HG03280 (cell line): ENCODE measurements around the gene BRPF1.
"Not testable (repeated sequence)": the region's sequence is repeated elsewhere in the genome, so short reads cannot be mapped to it uniquely, and the experiment has no call there.

ENCODE experiments used
- ATAC-seq: cut with Tn5 transposase; IDR thresholded peaks from one replicate; pipeline ENCODE4 v1.9.1; 2021; ENCODE audit warnings: mild to moderate bottlenecking, moderate library complexity; ENCODE audit not compliant: unreplicated experiment

Gene BRPF1

GRCh38 chr3:9768141-9768775 is 36.7 kb downstream of the BRPF1 start:
- ATAC-seq = no peak

DNA sequence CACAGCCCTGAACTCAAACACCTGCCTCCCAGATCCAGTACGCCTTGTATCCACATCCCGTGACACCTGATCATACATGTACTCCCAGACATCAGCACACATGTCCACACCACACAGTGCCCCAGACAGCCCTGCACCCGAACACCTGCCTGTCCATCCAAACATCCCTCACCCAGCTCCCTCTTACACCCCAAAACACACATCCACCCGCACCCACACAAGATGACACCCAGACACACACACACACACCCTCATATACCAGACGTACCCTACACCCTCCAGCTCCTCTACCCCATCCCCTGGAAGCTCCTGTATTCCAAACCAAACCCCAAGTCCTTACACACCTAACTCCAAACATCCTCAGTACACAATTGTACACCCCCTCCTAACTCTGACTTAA is 37.5 kb downstream of the BRPF1 start:
- no peak for ATAC-seq

DNA sequence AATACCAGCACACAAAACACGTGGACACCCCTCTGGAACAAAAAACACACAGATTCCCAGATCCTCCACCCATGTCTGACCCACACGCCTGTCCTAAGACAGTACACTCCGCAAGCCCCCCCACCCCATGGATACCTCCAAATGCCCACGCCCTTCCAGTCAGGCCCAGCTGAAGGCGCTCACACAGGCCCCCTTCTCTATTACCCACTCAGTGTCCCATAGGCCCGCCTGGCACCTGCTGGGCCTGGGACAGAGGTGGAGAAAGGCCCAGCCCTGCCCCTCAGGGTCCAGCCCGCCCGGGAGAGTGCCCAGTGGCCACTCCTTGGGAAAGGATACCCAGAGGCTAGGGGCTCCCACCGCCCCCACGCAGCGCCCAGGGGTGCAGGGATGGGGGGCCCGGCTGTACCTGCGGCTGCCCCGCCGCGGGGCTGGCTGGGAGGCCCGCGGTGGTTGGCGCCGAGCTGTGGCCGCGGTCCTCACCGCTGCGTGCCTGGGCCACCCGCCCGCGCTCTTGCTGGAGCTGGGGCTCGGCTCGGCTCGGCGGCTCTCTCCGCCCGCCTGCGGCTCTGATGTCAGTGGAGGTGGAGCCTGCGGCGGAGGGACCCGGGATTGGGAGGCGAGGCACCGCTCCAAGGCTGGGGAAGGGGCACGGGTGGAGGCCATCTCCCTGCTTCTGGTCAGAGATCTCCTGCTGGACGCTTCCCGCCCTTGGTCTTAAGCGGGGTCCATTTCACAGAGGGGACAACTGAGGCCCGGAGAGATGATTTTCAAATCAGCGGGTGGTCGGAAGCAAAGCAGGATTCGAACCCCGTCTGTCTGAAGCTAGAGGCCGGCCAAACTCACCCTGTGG is 38.1 kb downstream of the BRPF1 start, which contains the start of gene CAMK1:
TSS of gene CAMK1 (minus strand) at position 522 of the 850 bp plus-strand sequence. CDS start 2,198 bp downstream, outside the sequence.
- peak; percentile 76 for ATAC-seq

- no peak for ATAC-seq
Observed at GRCh38 chr3:9770276-9770812, 38.8 kb downstream of the BRPF1 start.

DNA sequence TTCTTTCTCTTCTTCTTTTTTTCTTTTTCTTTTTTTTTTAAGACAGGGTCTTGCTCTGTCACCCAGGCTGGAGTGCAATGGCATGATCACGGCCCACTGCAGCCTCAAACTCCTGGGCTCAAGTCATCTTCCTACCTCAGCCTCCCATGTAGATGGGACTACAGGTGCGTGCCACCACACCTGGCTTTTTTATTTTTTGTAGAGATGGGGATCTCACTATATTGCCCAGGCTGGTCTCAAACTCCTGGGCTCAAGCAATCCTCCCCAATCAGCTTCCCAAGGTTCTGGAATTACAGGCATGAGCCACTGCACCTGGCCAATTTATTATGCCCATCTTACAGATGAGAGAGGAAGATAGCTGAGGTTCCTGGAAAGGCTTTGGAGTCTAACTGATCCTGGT is 39.5 kb downstream of the BRPF1 start:
- ATAC-seq = not testable (repeated sequence)

DNA sequence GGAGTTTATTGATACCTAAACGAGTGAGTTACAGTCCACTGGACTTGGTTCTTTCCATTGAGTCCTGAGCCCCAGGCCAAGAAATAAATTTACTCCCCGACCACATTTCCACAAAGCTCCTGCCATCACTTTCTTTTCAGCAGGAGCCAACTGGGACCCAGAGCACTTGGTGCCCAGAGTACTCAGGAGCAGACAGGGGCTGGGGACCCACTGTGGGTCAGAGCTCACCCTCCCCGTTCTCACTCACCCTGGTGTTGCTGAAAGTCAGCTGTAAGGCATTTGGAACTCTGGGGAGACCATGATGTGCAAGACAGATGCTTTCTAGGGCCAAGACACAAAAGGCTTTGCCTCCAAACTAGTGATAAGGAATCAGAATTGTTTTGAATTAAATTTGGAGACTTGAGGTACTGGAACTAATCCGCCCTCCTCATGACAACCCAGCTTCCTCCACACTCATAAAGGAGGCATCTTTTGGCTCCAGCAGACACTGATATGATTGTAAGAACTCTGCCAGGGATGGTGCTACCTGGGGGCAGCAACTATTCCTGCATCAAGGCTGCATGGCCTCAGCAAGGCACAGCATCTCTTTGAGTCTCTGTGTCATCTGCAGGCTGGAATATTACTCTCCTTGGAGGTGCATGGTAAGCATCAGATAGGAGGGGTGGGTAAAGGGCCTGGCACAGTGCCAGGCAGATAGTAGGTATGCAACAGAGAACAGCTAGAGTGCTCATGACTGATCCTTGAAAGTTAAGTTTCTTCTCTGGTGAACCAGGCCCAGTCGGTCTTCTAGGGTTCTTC is 45.6 kb downstream of the BRPF1 start:
- ATAC-seq = no peak

DNA sequence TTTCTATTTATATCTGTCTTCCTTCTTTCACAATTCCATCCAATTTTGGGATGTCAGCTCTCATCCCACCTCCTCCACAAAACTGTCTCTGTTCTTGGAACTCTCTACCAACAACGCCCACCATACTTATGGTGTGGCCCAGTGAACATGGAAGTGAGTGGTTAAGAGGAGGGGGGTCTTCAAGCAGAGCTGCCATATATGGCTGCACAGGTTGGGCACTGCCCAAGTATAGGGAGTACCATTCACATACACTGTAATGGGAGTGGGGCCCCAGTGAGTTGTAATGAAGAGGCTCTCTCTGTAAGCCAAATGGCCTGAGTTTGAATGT is 46.1 kb downstream of the BRPF1 start:
- ATAC-seq = no peak

GRCh38 chr3:9778143-9779074 is 46.9 kb downstream of the BRPF1 start:
- no peak for ATAC-seq

GRCh38 chr3:9779075-9779593 is 47.6 kb downstream of the BRPF1 start:
- ATAC-seq = no peak

DNA sequence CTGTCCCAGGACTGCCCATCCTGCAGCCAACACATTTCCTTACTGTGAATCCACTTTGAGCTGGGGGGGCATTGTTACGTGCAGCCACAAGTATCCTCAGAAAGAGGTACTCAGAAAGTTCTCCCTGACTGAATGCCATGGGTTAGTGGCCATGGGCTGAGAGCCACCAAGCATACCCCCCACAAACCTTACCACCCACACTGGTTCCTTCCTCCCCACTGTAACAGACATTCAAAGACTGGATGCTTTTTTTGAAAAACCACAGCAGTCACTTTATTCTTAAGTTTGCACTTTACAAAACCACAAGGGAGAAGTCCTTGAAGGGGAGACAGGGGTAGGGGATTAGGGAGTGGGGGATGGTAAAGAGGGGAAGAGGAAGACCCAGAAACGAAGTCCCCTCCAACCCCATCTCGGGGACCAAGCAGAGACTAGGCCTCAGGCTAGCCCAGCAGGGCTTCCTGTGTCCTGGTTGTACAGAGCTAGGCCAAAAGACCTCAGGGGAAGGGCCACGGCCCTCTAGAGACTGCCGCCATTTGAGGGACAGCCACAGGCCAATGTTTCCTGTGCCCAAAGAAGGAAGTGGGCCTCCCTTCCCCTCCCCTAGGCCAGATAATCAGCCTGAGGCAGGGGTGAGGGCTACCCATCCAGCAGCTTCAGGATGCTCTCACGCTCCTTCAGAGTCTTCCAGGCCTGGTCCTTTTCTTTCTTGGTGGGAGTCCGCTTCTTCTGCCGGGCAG is 48.4 kb downstream of the BRPF1 start:
- no peak for ATAC-seq

DNA sequence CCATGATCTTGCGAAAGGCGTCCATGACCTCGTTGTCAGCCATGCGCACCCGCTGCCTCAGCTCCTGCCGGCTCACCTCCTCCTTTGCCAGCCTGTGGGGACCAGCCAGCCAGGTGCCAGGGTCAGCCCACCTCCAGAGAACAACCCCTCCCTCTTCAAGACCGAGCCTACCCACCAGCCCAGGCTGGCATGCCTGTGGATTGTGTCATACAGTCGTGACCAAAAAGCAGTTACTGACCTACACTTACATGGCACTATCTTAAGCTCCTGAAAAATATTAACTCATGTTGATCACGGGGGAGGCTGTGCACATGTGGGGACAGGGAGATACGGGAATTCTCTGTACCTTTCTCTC is 48.9 kb downstream of the BRPF1 start:
- no peak for ATAC-seq

GRCh38 chr3:9780910-9781309 is 49.4 kb downstream of the BRPF1 start:
- no peak for ATAC-seq

- ATAC-seq = no peak
Observed at GRCh38 chr3:9781551-9781950, 50.0 kb downstream of the BRPF1 start.

GRCh38 chr3:9781978-9782603 is 50.6 kb downstream of the BRPF1 start:
- no peak for ATAC-seq

GRCh38 chr3:9782770-9783169 is 51.2 kb downstream of the BRPF1 start:
- no peak for ATAC-seq

DNA sequence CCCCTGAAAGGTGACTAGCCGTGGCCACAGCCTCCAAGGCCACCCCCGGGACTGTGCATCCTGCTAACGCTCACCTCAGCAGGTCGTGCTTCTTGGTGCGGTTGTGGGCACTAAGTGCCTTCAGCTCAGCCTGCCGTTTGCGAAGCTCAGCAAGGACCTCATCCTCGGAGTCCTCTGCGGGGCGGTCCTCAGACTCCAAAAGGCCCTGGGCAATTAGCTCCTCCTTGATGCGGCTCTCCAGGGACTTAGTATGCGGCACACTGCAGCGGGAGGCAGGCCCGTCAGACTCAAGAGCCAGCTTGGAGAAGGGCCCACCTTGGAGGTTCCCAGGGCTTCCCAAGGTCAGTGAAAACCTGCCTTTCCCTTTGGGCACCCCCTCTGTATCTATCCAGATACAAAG is 52.4 kb downstream of the BRPF1 start:
- no peak for ATAC-seq

DNA sequence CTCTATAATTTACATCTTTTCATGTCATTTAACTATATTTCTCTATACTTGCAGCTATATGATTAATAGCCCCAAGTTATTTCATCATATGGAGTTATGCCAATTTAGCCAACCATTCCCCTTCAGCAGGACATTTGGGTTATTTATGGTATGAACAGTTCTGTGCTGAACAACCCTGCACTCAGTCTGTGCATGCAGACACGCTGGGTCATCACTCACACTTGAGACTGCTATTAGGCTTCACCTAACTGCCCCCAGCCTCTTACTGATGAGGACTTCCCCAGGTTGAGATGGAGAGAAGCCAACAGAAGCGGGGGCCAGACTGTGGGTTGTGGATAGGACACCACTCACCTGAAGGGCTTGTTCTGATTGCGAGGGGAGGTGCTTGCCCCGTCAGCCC is 53.4 kb downstream of the BRPF1 start:
- ATAC-seq = no peak

DNA sequence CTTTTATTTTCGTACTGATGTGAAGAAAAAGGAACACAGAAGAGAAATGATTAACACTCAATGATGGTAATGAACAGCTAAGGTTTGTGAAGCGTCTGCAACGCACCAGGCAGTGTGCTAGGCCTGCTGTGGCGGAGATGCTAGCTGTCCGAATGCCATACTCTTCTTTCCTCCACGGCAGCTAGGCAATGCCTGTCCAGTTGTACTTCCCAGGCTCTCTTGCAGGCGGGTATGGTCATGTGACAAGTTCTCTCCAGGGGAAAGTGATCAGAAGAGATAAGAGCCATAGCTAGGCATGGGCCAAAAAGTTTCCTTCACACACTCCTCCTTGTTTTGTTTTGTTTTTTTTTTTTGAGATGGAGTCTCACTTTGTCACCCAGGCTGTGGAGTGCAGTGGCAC is 54.1 kb downstream of the BRPF1 start:
- no peak for ATAC-seq

- no peak for ATAC-seq
Observed at GRCh38 chr3:9786209-9786739, 54.7 kb downstream of the BRPF1 start.
